Endothelial cell of umbilical vein (primary cell): Measurements from ENCODE around the gene FXYD6.

Experiments
- EZH2 ChIP-seq: IDR thresholded peaks from 2 replicates; pipeline ENCODE4 v1.6.1; 2012; ENCODE audit warnings: borderline replicate concordance, low read depth, mild to moderate bottlenecking, moderate library complexity, low read length, inconsistent platforms; ENCODE audit not compliant: severe bottlenecking
- JUN ChIP-seq: IDR thresholded peaks from 2 replicates; pipeline ENCODE4 v1.6.1; 2011; ENCODE audit warnings: borderline replicate concordance, low read depth; ENCODE audit not compliant: insufficient read length, insufficient read depth
- MYC ChIP-seq: IDR thresholded peaks from one replicate; pipeline ENCODE4 v1.6.1; 2011; ENCODE audit warnings: mild to moderate bottlenecking, low read depth, low read length
- POLR2A ChIP-seq: IDR thresholded peaks from 2 replicates; pipeline ENCODE4 v1.6.1; 2012; ENCODE audit warnings: low read depth, mild to moderate bottlenecking, control low read depth, low read length
- POLR2AphosphoS5 ChIP-seq: IDR thresholded peaks from 2 replicates; pipeline ENCODE4 v1.6.1; 2012; ENCODE audit warnings: low read depth, mild to moderate bottlenecking, control low read depth, low read length, moderate library complexity; ENCODE audit not compliant: insufficient read depth
- TF ChIP-seq, protein P1 (sequence below): IDR thresholded peaks from 2 replicates; pipeline ENCODE4 v1.6.1; 2011; ENCODE audit not compliant: insufficient read depth, insufficient read length
- TF ChIP-seq, protein P2 (sequence below), 2 donors: IDR thresholded peaks; 1 replicate in 1 of 2; 2 replicates in 1 of 2; pipeline ENCODE4 v1.5.1; 2011; ENCODE audit warnings: low read length in 2 of 2, mild to moderate bottlenecking in 2 of 2, moderate library complexity in 2 of 2, control low read depth in 1 of 2, inconsistent platforms in 1 of 2, low read depth in 1 of 2; ENCODE audit not compliant: insufficient read depth in 1 of 2; ENCODE audit errors: extremely low read depth in 1 of 2

DNA sequence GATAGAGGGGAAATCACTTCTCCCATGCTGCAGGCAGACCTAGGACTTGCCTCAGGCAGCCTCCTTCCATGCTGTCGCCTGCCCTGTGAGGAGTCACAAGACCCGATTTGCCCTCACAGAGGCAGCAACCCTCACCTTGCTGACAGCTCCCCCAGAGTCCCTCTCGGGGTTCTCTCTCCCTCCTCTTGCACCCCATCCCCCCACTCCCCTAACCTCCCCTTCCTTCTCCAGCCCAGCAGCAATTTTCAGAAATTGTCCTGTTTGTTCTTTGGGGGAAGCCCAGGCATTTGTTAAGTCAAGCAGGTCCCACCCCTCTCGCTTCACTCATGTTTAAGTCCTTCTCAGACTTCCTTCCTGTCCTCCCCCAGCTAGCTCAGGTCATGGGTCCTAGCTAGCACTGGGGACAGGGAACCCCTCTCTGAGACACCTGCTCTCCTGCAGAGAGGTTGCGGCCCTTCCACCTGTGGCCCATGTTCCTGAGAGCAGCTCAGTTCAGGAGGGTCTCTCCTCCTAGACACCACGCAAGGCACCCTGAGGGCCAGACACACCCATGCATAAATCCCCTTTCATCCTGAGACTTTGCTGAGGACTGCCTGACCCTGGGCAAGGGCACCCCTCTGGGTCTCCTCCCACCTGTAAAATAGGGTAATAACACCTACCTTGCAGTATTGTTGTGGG, 45.6 kb downstream of the FXYD6 start:
- TF ChIP-seq POLR2A, result no peak
- TF ChIP-seq, protein P1, sequence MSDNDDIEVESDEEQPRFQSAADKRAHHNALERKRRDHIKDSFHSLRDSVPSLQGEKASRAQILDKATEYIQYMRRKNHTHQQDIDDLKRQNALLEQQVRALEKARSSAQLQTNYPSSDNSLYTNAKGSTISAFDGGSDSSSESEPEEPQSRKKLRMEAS, result no peak
- TF ChIP-seq, protein P2, sequence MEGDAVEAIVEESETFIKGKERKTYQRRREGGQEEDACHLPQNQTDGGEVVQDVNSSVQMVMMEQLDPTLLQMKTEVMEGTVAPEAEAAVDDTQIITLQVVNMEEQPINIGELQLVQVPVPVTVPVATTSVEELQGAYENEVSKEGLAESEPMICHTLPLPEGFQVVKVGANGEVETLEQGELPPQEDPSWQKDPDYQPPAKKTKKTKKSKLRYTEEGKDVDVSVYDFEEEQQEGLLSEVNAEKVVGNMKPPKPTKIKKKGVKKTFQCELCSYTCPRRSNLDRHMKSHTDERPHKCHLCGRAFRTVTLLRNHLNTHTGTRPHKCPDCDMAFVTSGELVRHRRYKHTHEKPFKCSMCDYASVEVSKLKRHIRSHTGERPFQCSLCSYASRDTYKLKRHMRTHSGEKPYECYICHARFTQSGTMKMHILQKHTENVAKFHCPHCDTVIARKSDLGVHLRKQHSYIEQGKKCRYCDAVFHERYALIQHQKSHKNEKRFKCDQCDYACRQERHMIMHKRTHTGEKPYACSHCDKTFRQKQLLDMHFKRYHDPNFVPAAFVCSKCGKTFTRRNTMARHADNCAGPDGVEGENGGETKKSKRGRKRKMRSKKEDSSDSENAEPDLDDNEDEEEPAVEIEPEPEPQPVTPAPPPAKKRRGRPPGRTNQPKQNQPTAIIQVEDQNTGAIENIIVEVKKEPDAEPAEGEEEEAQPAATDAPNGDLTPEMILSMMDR (IDR thresholded peaks at IDR 0.05; ENCODE audit: extremely low read depth in 1 of 2, insufficient read depth in 1 of 2, low read depth in 1 of 2, low read length in 2 of 2), result no peak
- TF ChIP-seq MYC, result no peak
- no peak for TF ChIP-seq EZH2
- TF ChIP-seq POLR2AphosphoS5, result no peak
- TF ChIP-seq JUN, result no peak
